Spinal cord (tissue), 10 donors: ENCODE data around the gene PITPNM3. TPM values are rescaled to one million over a fixed set of nuclear protein-coding genes. Genes with fewer than 3 reads are reported as not detected.

Experiments
- DNase-seq, 6 donors: peaks; one replicate each; pipeline versions ENCODE4 v3.0.0 to v3.0.0-alpha.2; 2013 to 2015; ENCODE audit warnings: low spot score in 6 of 6, low read depth in 4 of 6
- H3K27ac ChIP-seq: one replicate; pipeline ENCODE4 v1.5.1; 2013; ENCODE audit warnings: low read depth, low read length, control low read depth
- H3K27me3 ChIP-seq: one replicate; pipeline ENCODE4 v1.6.1; 2013; ENCODE audit warnings: low read length; ENCODE audit not compliant: control insufficient read depth, insufficient read depth
- H3K36me3 ChIP-seq: one replicate; pipeline ENCODE4 v1.6.1; 2013; ENCODE audit warnings: low read length; ENCODE audit not compliant: control insufficient read depth, insufficient read depth
- H3K4me1 ChIP-seq: one replicate; pipeline ENCODE4 v1.6.1; 2013; ENCODE audit warnings: low read length; ENCODE audit not compliant: control insufficient read depth, insufficient read depth
- H3K4me3 ChIP-seq: one replicate; pipeline ENCODE4 v1.5.1; 2013; ENCODE audit warnings: low read depth, low read length, control low read depth
- H3K9me3 ChIP-seq: one replicate; pipeline ENCODE4 v1.6.1; 2013; ENCODE audit warnings: low read length; ENCODE audit not compliant: control insufficient read depth, insufficient read depth
- WGBS: methylation state at CpG from one replicate; pipeline ENCODE4 v1.1.5; 2013; ENCODE audit warnings: missing lambda C conversion rate; ENCODE audit not compliant: insufficient coverage; 5-methylcytosine and 5-hydroxymethylcytosine counted together
- polyA plus RNA-seq, 2 donors: library from polyadenylated mRNA; unstranded; fragments of 120-200 nt; gene quantifications; one replicate each; pipeline ENCODE4 v1.2.1, GENCODE V29; 2013; ENCODE audit not compliant: insufficient read length in 2 of 2
- small RNA-seq: library from RNA; depleted of rRNA; stranded (forward); fragments of <200 nt; gene quantifications from one replicate; pipeline ENCODE3, GENCODE V24; 2014; ENCODE audit warnings: low replicate concordance
- total RNA-seq, 2 donors: library from RNA; depleted of rRNA in 1 of 2; stranded (reverse); fragments of 120-200 nt in 1 of 2; fragments of >200 nt in 1 of 2; gene quantifications; one replicate each; pipeline versions ENCODE4 v1.2.3 to v1.2.4, GENCODE V29; 2013 to 2014
- donor health status: healthy.

Gene PITPNM3
- total and polyA plus RNA-seq, 4 donors: 7.3 to 21.6 (median 16.8) TPM

DNA sequence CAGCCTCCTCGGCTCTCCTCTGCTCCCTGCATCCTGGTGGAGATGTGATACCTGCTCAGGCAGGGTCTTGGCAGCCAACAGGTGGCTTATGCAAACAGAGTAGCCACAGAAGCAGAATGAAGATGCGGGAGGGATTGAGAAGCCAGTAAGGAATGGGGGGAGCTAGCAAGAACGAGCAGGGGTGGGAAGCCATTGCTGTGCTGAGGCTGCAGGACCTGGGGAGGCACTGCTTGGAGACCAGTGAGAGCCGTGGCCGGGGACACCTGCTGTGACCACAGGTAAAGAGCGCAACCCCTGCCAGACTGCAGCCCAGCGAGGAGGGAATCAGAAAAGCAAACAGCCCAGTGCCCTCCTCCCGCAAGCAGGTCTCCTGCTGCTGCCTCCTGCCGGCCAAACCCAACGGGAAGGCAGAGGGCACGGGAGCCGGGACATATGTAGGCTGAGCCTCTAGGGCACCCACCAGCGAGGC is 136.1 kb downstream of the PITPNM3 start:
- peaks cover 13% of the 10 kb centered on the region for H3K4me1 ChIP-seq
- DNase-seq: peak in 2 of 6 donors; percentile 23 to 39
- H3K27me3 ChIP-seq: no peaks in the 10 kb centered on the region
- H3K4me3 ChIP-seq: no peak overlapping the region
- H3K36me3 ChIP-seq: peaks cover 3% of the 10 kb centered on the region
- WGBS: 26% methylated on average over 13 of the region's 13 CpGs
- no peaks in the 10 kb centered on the region for H3K9me3 ChIP-seq
- no peak overlapping the region for H3K27ac ChIP-seq

DNA sequence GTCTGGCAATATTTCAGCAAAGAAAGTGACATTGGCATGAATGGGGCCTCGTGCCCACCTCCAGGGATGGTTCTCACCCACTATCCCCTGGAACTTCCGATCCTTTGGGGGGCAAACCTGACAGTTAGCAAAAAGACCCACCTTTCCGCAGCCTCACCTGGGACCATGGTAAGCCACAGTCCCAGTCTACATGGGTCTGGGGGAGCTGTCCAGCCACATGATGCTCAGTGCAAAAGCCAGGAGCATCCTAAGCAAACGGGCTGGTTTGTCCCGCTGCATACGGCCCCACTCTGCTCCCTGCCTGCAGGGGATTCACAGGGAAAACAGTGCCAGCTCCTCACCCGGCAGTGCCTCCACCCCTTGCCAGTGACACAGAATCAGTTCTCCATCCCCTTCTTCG is 140.7 kb downstream of the PITPNM3 start:
- no peak overlapping the region for H3K4me3 ChIP-seq
- H3K27me3 ChIP-seq: no peaks in the 10 kb centered on the region
- H3K27ac ChIP-seq: no peak overlapping the region
- no peaks in the 10 kb centered on the region for H3K9me3 ChIP-seq
- DNase-seq: no peak
- 85% methylated on average over 8 of the region's 8 CpGs for WGBS
- H3K36me3 ChIP-seq: peaks cover 3% of the 10 kb centered on the region
- H3K4me1 ChIP-seq: peaks cover 8% of the 10 kb centered on the region

- H3K4me1 ChIP-seq: peaks cover 10% of the 10 kb centered on the region
- WGBS: 87% methylated on average over 1 of the region's 1 CpG
- no peak overlapping the region for H3K4me3 ChIP-seq
- peaks cover 3% of the 10 kb centered on the region for H3K36me3 ChIP-seq
- peak in 2 of 6 donors; percentile 78 to 86 for DNase-seq
- H3K27me3 ChIP-seq: no peaks in the 10 kb centered on the region
- H3K9me3 ChIP-seq: no peaks in the 10 kb centered on the region
- H3K27ac ChIP-seq: no peak overlapping the region
Measured at GRCh38 chr17:6413065-6413464, 143.3 kb downstream of the PITPNM3 start.

GRCh38 chr17:6408735-6409134 is 147.6 kb downstream of the PITPNM3 start:
- DNase-seq: peak in 1 of 6 donors; percentile 61
- Histone ChIP-seq H3K9me3 (no peaks in the 10 kb centered on the region), H3K27ac (no peak overlapping the region), H3K4me3 (no peak overlapping the region), H3K36me3 (no peaks in the 10 kb centered on the region), H3K4me1 (peaks cover 8% of the 10 kb centered on the region), H3K27me3 (no peaks in the 10 kb centered on the region)
- 28% methylated on average over 9 of the region's 10 CpGs for WGBS

DNA sequence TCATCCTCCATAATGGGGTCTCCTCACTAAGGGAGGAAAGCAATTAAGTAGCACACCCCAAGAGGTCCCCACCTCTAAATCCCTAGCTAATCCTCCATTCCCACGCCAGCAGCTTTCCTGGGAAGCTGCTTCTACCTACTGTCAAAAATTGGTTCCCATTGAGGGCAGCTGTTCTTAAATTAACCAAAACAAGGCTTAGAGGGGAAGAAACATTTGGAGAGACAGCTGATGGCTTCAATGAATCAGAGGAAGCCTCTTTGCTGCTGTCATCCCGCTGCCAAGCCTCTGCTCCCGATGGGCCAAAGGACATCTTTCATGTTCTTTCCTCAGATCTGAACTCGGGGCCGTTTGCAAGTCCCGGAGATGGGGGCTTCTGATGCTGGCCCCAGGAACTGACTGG is 148.1 kb downstream of the PITPNM3 start:
- H3K4me1 ChIP-seq: peaks cover 8% of the 10 kb centered on the region
- no peak overlapping the region for H3K4me3 ChIP-seq
- DNase-seq: peak in 1 of 6 donors; percentile 39
- no peaks in the 10 kb centered on the region for H3K9me3 ChIP-seq
- 40% methylated on average over 5 of the region's 6 CpGs for WGBS
- H3K27me3 ChIP-seq: no peaks in the 10 kb centered on the region
- H3K36me3 ChIP-seq: no peaks in the 10 kb centered on the region
- H3K27ac ChIP-seq: no peak overlapping the region

- peaks cover 6% of the 10 kb centered on the region for H3K9me3 ChIP-seq
- WGBS: 100% methylated on average over 1 of the region's 6 CpGs
- no peaks in the 10 kb centered on the region for H3K36me3 ChIP-seq
- no peaks in the 10 kb centered on the region for H3K4me1 ChIP-seq
- no peak for DNase-seq
- H3K27ac ChIP-seq: no peak overlapping the region
- H3K4me3 ChIP-seq: no peak overlapping the region
- no peaks in the 10 kb centered on the region for H3K27me3 ChIP-seq
Measured at GRCh38 chr17:6402258-6402657, 154.1 kb downstream of the PITPNM3 start.

Small RNAs within 50 kb of the gene (small RNA-seq; reads per million reads assigned to genes)
- gene RF00017: not detected
- gene RNA5SP435: 0.06 reads per million

Other genes starting within 250 kb of the PITPNM3 start
- gene AIPL1, start 121.4 kb downstream of the PITPNM3 start, total RNA-seq: under 1 TPM in 1 of 2 donors, not detected in 1; 0.22 TPM
- gene AIPL1, start 121.4 kb downstream of the PITPNM3 start, polyA plus RNA-seq: under 1 TPM; 0.14 to 0.16 TPM
- 10 to 100 TPM; 12.1 to 13.2 TPM for gene PIMREG, start 112.1 kb downstream of the PITPNM3 start, total RNA-seq
- 10 to 100 TPM; 23.0 to 23.7 TPM for gene PIMREG, start 112.1 kb downstream of the PITPNM3 start, polyA plus RNA-seq
- gene KIAA0753, start 84.2 kb upstream of the PITPNM3 start, total RNA-seq: 10 to 100 TPM; 19.0 to 28.0 TPM
- gene KIAA0753, start 84.2 kb upstream of the PITPNM3 start, polyA plus RNA-seq: 10 to 100 TPM; 23.2 to 23.8 TPM
- 10 to 100 TPM; 23.6 to 66.7 TPM for gene TXNDC17, start 84.5 kb upstream of the PITPNM3 start, total RNA-seq
- 10 to 100 TPM; 67.7 to 71.6 TPM for gene TXNDC17, start 84.5 kb upstream of the PITPNM3 start, polyA plus RNA-seq
- gene MED31, start 95.0 kb upstream of the PITPNM3 start, total RNA-seq: 10 to 100 TPM; 15.8 to 19.8 TPM
- 10 to 100 TPM; 26.4 to 27.6 TPM for gene MED31, start 95.0 kb upstream of the PITPNM3 start, polyA plus RNA-seq
- 1 to 10 TPM; 2.2 to 2.6 TPM for gene C17orf100, start 95.2 kb upstream of the PITPNM3 start, total RNA-seq
- 10 to 100 TPM; 14.2 to 18.4 TPM for gene C17orf100, start 95.2 kb upstream of the PITPNM3 start, polyA plus RNA-seq
- 1 to 10 TPM in 1 of 2 donors, under 1 TPM in 1; 0.69 to 1.3 TPM for gene SLC13A5, start 156.8 kb upstream of the PITPNM3 start, total RNA-seq
- 10 to 100 TPM; 11.4 to 14.6 TPM for gene SLC13A5, start 156.8 kb upstream of the PITPNM3 start, polyA plus RNA-seq
- 10 to 100 TPM; 16.7 to 30.2 TPM for gene XAF1, start 199.5 kb upstream of the PITPNM3 start, total RNA-seq
- gene XAF1, start 199.5 kb upstream of the PITPNM3 start, polyA plus RNA-seq: 10 to 100 TPM in 1 of 2 donors, 1 to 10 TPM in 1; 9.8 to 17.3 TPM
- gene FBXO39, start 219.7 kb upstream of the PITPNM3 start, total RNA-seq: under 1 TPM in 1 of 2 donors, not detected in 1; 0.33 TPM
- gene FBXO39, start 219.7 kb upstream of the PITPNM3 start, polyA plus RNA-seq: under 1 TPM in 1 of 2 donors, not detected in 1; 0.63 TPM